Measurements from ENCODE around the gene BARX2.

DNA sequence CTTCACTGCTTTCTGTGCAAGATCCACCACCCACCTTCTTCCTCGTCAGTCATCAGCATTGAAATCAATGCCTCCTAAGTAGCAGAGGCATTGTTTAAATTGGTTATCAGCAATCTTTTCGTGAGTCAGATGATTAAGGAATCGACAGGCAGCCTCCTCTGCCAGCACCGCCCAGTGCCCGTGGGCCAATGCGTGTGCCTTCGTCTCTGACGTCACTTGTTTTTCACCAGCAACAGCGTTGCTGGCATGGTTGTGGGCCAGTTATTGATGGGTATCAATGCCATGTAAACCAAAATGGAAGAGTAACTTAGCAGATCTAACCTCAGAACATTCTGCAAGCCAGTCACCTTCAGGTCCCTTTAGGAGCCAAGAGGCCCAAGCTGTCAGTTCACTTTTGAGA lies 69.6 kb downstream of the BARX2 start:
- TF ChIP-seq TAF1 (IDR thresholded peaks at IDR 0.05; ENCODE audit: borderline replicate concordance, insufficient read depth, low read length): no peak
- TF ChIP-seq, protein P1, sequence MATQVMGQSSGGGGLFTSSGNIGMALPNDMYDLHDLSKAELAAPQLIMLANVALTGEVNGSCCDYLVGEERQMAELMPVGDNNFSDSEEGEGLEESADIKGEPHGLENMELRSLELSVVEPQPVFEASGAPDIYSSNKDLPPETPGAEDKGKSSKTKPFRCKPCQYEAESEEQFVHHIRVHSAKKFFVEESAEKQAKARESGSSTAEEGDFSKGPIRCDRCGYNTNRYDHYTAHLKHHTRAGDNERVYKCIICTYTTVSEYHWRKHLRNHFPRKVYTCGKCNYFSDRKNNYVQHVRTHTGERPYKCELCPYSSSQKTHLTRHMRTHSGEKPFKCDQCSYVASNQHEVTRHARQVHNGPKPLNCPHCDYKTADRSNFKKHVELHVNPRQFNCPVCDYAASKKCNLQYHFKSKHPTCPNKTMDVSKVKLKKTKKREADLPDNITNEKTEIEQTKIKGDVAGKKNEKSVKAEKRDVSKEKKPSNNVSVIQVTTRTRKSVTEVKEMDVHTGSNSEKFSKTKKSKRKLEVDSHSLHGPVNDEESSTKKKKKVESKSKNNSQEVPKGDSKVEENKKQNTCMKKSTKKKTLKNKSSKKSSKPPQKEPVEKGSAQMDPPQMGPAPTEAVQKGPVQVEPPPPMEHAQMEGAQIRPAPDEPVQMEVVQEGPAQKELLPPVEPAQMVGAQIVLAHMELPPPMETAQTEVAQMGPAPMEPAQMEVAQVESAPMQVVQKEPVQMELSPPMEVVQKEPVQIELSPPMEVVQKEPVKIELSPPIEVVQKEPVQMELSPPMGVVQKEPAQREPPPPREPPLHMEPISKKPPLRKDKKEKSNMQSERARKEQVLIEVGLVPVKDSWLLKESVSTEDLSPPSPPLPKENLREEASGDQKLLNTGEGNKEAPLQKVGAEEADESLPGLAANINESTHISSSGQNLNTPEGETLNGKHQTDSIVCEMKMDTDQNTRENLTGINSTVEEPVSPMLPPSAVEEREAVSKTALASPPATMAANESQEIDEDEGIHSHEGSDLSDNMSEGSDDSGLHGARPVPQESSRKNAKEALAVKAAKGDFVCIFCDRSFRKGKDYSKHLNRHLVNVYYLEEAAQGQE (IDR thresholded peaks at IDR 0.05; ENCODE audit: insufficient read depth in 1 of 2, low read depth in 2 of 2, low read length in 2 of 2): no peak

All from PFSK-1 (cell line).